H9 (cell line): ENCODE results near the gene NHERF1. TPM values are rescaled to one million over a fixed set of nuclear protein-coding genes. Genes with fewer than 3 reads are reported as not detected.

Source experiments
- DNase-seq: peaks from one replicate; pipeline ENCODE4 v3.0.0-alpha.2; 2017
- H2AFZ ChIP-seq: one replicate; pipeline ENCODE4 v1.6.1; 2013; ENCODE audit warnings: mild to moderate bottlenecking, low read length, control low read depth, moderate library complexity
- H2AK5ac ChIP-seq: 2 replicates; pipeline ENCODE4 v1.6.1; 2013; ENCODE audit warnings: low read length, control low read depth, mixed read lengths; ENCODE audit not compliant: insufficient read length
- H2BK120ac ChIP-seq: one replicate; pipeline ENCODE4 v1.6.1; 2013; ENCODE audit warnings: low read depth, mild to moderate bottlenecking, low read length, control low read depth, inconsistent platforms; ENCODE audit not compliant: poor library complexity, severe bottlenecking
- H2BK12ac ChIP-seq: 2 replicates; pipeline ENCODE4 v1.6.1; 2013; ENCODE audit warnings: low read length, control low read depth, mixed read lengths, low read depth; ENCODE audit not compliant: insufficient read length
- H2BK15ac ChIP-seq: 2 replicates; pipeline ENCODE4 v1.6.1; 2013; ENCODE audit warnings: low read depth, low read length, control low read depth
- H2BK20ac ChIP-seq: one replicate; pipeline ENCODE4 v1.6.1; 2013; ENCODE audit warnings: low read depth, mild to moderate bottlenecking, low read length, control low read depth, inconsistent platforms; ENCODE audit not compliant: poor library complexity, severe bottlenecking
- H2BK5ac ChIP-seq: 2 replicates; pipeline ENCODE4 v1.6.1; 2013; ENCODE audit warnings: low read length, control low read depth, mixed read lengths; ENCODE audit not compliant: insufficient read length
- H3K14ac ChIP-seq: 2 replicates; pipeline ENCODE4 v1.6.1; 2013; ENCODE audit warnings: low read length, control low read depth; ENCODE audit not compliant: insufficient read depth
- H3K18ac ChIP-seq: 2 replicates; pipeline ENCODE4 v1.6.1; 2013; ENCODE audit warnings: low read depth, mild to moderate bottlenecking, mixed read lengths, low read length, control low read depth; ENCODE audit not compliant: insufficient read length
- H3K23ac ChIP-seq: 2 replicates; pipeline ENCODE4 v1.6.1; 2013; ENCODE audit warnings: low read length, control low read depth, mixed read lengths, low read depth; ENCODE audit not compliant: insufficient read length
- H3K23me2 ChIP-seq: 2 replicates; pipeline ENCODE4 v1.6.1; 2013; ENCODE audit warnings: low read depth, mild to moderate bottlenecking, mixed read lengths, low read length, control low read depth; ENCODE audit not compliant: insufficient read length, poor library complexity, severe bottlenecking
- H3K27ac ChIP-seq: 2 replicates; pipeline ENCODE4 v1.5.1; 2013; ENCODE audit warnings: low read length, control low read depth, mixed read lengths, low read depth; ENCODE audit not compliant: insufficient read length
- H3K27me3 ChIP-seq: 2 replicates; pipeline ENCODE4 v1.6.1; 2013; ENCODE audit warnings: low read length, control low read depth, inconsistent platforms; ENCODE audit not compliant: insufficient read depth
- H3K4ac ChIP-seq: 2 replicates; pipeline ENCODE4 v1.6.1; 2013; ENCODE audit warnings: low read depth, mild to moderate bottlenecking, control low read depth, inconsistent platforms, low read length, moderate library complexity
- H3K4me1 ChIP-seq: 2 replicates; pipeline ENCODE4 v1.6.1; 2013; ENCODE audit warnings: low read length, control low read depth, inconsistent platforms; ENCODE audit not compliant: insufficient read depth
- H3K4me2 ChIP-seq: 2 replicates; pipeline ENCODE4 v1.6.1; 2013; ENCODE audit warnings: low read length, control low read depth, mixed read lengths; ENCODE audit not compliant: insufficient read length, insufficient read depth
- H3K56ac ChIP-seq: 2 replicates; pipeline ENCODE4 v1.6.1; 2013; ENCODE audit warnings: low read depth, mild to moderate bottlenecking, mixed read lengths, low read length, control low read depth; ENCODE audit not compliant: insufficient read length
- H3K79me1 ChIP-seq: 2 replicates; pipeline ENCODE4 v1.6.1; 2013; ENCODE audit warnings: low read depth, mild to moderate bottlenecking, moderate library complexity, low read length, control low read depth, inconsistent platforms; ENCODE audit not compliant: insufficient read depth, poor library complexity, severe bottlenecking
- H3K79me2 ChIP-seq: 2 replicates; pipeline ENCODE4 v1.6.1; 2013; ENCODE audit warnings: low read length, control low read depth, inconsistent platforms; ENCODE audit not compliant: insufficient read depth
- H3K9ac ChIP-seq: 2 replicates; pipeline ENCODE4 v1.6.1; 2013; ENCODE audit warnings: low read length, control low read depth, mixed read lengths; ENCODE audit not compliant: insufficient read length; ENCODE audit errors: extremely low read depth
- H3K9me3 ChIP-seq: one replicate; pipeline ENCODE4 v1.6.1; 2013; ENCODE audit warnings: low read depth, low read length, inconsistent platforms; ENCODE audit not compliant: control insufficient read depth
- H3T11ph ChIP-seq: one replicate; pipeline ENCODE4 v1.6.1; 2013; ENCODE audit warnings: mild to moderate bottlenecking, low read length, control low read depth, inconsistent platforms
- H4K20me1 ChIP-seq: one replicate; pipeline ENCODE4 v1.6.1; 2013; ENCODE audit not compliant: control insufficient read depth, insufficient read length, insufficient read depth
- H4K5ac ChIP-seq: 2 replicates; pipeline ENCODE4 v1.6.1; 2013; ENCODE audit warnings: low read depth, mild to moderate bottlenecking, mixed read lengths, low read length, control low read depth; ENCODE audit not compliant: insufficient read length
- H4K8ac ChIP-seq: replicated peaks from 2 replicates; pipeline ENCODE4 v1.6.1; 2013; ENCODE audit warnings: low read length, control low read depth, mixed read lengths, low read depth; ENCODE audit not compliant: insufficient read length
- H4K91ac ChIP-seq: 2 replicates; pipeline ENCODE4 v1.6.1; 2013; ENCODE audit warnings: low read depth, mild to moderate bottlenecking, moderate library complexity, mixed read lengths, low read length, control low read depth; ENCODE audit not compliant: insufficient read length
- H3K27ac Mint-ChIP-seq, 3 experiments: 2 replicates in 2 of 3; 3 replicates in 1 of 3; pipeline ENCODE4 v1.8.0; 2020 to 2021; ENCODE audit warnings: mixed read lengths in 3 of 3, mild to moderate bottlenecking in 1 of 3, moderate library complexity in 1 of 3
- H3K27me3 Mint-ChIP-seq: 2 replicates; pipeline ENCODE4 v1.8.0; 2021; ENCODE audit warnings: low read depth, mild to moderate bottlenecking, moderate library complexity, mixed read lengths
- H3K36me3 Mint-ChIP-seq, 3 experiments: 2 replicates in 2 of 3; 3 replicates in 1 of 3; pipeline ENCODE4 v1.8.0; 2020 to 2021; ENCODE audit warnings: low read depth in 3 of 3, mixed read lengths in 3 of 3; ENCODE audit not compliant: insufficient read depth in 1 of 3
- H3K4me1 Mint-ChIP-seq, 2 experiments: 2 replicates each; pipeline ENCODE4 v1.8.0; 2020; ENCODE audit warnings: mixed read lengths in 2 of 2
- H3K4me3 Mint-ChIP-seq, 2 experiments: 2 replicates in 1 of 2; 3 replicates in 1 of 2; pipeline ENCODE4 v1.8.0; 2020 to 2021; ENCODE audit warnings: mild to moderate bottlenecking in 2 of 2, mixed read lengths in 2 of 2, moderate library complexity in 1 of 2
- H3K9me3 Mint-ChIP-seq, 2 experiments: 2 replicates in 1 of 2; 3 replicates in 1 of 2; pipeline ENCODE4 v1.8.0; 2020; ENCODE audit warnings: mild to moderate bottlenecking in 2 of 2, mixed read lengths in 2 of 2, moderate library complexity in 1 of 2
- WGBS: extraction: QIAGEN DNeasy Blood & Tissue Kit; methylation state at CpG from one replicate; pipeline ENCODE4 v1.1.7; 2013; ENCODE audit warnings: missing lambda C conversion rate, low lambda C conversion rate, mixed read lengths; ENCODE audit not compliant: insufficient read length; ENCODE audit errors: extremely low coverage; 5-methylcytosine and 5-hydroxymethylcytosine counted together
- total RNA-seq: library from RNA; stranded (reverse); gene quantifications from 2 replicates; pipeline ENCODE4 v1.2.1, GENCODE V29; 2021
- TF ChIP-seq, protein P1 (sequence below): fragments of 200-600 bp; sonication (generic); conservative IDR thresholded peaks from 3 replicates; pipeline ENCODE4 v1.8.0; 2021; ENCODE audit warnings: antibody characterized with exemption, mild to moderate bottlenecking

NHERF1 gene
- total RNA-seq, 1 experiment from 2014 or later, result 74.4 TPM

- Histone ChIP-seq H3K18ac (no peak overlapping the region), H3K14ac (no peak overlapping the region), H4K8ac (no peak overlapping the region), H4K5ac (no peak overlapping the region), H4K91ac (no peak overlapping the region), H3T11ph (no peak overlapping the region), H2BK15ac (no peak overlapping the region), H4K20me1 (no peaks in the 10 kb centered on the region), H2BK120ac (no peak overlapping the region), H2BK5ac (no peak overlapping the region), H3K79me1 (no peaks in the 10 kb centered on the region), H2BK12ac (no peak overlapping the region), H3K23ac (no peak overlapping the region), H2AK5ac (no peak overlapping the region), H3K4me1 (no peaks in the 10 kb centered on the region; the same call in 1 of the 2 replicates), H3K4ac (no peak overlapping the region), H3K9me3 (no peaks in the 10 kb centered on the region), H2AFZ (no peak overlapping the region), H3K27me3 (no peaks in the 10 kb centered on the region), H3K27ac (no peak overlapping the region), H3K4me2 (no peak overlapping the region), H3K9ac (no peak overlapping the region), H3K79me2 (no peaks in the 10 kb centered on the region), H3K23me2 (no peaks in the 10 kb centered on the region), H3K56ac (no peak overlapping the region), H2BK20ac (no peak overlapping the region)
- Mint-ChIP-seq H3K4me1 (peaks cover 20 to 48% of the 10 kb centered on the region in 2 experiments), H3K27me3 (no peaks in the 10 kb centered on the region), H3K36me3 (peaks cover 18 to 44% (median 35%) of the 10 kb centered on the region in 3 experiments; a peak in 6 of 7 replicates), H3K27ac (no peak overlapping the region), H3K9me3 (no peaks in the 10 kb centered on the region), H3K4me3 (no peak overlapping the region)
- DNase-seq, result no peak
- TF ChIP-seq, protein P1, sequence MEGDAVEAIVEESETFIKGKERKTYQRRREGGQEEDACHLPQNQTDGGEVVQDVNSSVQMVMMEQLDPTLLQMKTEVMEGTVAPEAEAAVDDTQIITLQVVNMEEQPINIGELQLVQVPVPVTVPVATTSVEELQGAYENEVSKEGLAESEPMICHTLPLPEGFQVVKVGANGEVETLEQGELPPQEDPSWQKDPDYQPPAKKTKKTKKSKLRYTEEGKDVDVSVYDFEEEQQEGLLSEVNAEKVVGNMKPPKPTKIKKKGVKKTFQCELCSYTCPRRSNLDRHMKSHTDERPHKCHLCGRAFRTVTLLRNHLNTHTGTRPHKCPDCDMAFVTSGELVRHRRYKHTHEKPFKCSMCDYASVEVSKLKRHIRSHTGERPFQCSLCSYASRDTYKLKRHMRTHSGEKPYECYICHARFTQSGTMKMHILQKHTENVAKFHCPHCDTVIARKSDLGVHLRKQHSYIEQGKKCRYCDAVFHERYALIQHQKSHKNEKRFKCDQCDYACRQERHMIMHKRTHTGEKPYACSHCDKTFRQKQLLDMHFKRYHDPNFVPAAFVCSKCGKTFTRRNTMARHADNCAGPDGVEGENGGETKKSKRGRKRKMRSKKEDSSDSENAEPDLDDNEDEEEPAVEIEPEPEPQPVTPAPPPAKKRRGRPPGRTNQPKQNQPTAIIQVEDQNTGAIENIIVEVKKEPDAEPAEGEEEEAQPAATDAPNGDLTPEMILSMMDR, result no peak
- WGBS, result no CpG with 5 or more reads among the region's 2 CpGs
These were observed 18.0 kb downstream of the NHERF1 start for GRCh38 chr17:74766413-74766812.
